LHCN-M2 (cell line): ENCODE data around the gene WDR7. TPM values are rescaled to one million over a fixed set of nuclear protein-coding genes. Genes with fewer than 3 reads are reported as not detected.
"Not testable (repeated sequence)": the region's sequence is repeated elsewhere in the genome, so short reads cannot be mapped to it uniquely, and the experiment has no call there.

ENCODE experiments used
- DNase-seq: peaks from one replicate; pipeline ENCODE4 v3.0.0-alpha.2; 2012; ENCODE audit warnings: low read depth
- total RNA-seq: library from RNA; depleted of rRNA; stranded (reverse); fragments of >200 nt; gene quantifications from 2 replicates; pipeline ENCODE4 v1.2.3, GENCODE V29; 2014

Gene WDR7
- total RNA-seq, 1 experiment from 2014 or later: 11.0 TPM

DNA sequence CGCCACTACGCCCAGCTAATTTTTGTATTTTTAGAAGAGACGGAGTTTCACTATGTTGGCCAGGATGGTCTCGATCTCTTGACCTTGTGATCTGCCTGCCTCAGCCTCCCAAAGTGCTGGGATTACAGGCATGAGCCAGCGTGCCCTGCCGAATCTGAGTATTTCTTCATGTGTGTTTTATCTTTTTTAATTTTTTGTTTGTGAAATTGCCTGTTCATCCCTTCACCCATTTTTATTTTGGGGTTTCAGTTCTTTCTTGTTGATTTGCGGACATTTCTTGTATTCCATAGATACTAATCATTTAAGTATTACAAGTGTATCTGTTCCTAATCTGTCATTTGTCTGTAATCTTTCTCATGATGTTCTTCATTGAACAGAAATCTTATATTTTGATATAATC, 3.1 kb downstream of the WDR7 start:
- DNase-seq: not testable (repeated sequence)

DNA sequence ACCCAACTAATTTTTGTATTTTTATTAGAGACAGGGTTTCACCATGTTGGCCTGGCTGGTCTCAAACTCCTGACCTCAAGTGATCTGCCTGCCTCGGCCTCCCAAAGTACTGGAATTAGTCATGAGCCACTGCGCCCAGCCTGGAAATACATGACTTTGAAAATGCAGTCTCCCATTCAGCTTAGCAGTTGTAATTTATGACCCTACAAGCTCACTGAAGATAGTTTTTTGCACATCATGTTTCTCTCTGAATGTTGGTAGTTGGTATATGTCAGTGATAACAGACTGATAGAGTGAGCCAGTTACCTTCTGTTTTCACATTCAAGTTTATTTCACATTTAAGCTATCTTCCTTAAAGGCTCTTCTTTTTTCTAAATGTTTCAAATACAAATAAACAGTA, 7.1 kb downstream of the WDR7 start:
- no peak for DNase-seq

DNA sequence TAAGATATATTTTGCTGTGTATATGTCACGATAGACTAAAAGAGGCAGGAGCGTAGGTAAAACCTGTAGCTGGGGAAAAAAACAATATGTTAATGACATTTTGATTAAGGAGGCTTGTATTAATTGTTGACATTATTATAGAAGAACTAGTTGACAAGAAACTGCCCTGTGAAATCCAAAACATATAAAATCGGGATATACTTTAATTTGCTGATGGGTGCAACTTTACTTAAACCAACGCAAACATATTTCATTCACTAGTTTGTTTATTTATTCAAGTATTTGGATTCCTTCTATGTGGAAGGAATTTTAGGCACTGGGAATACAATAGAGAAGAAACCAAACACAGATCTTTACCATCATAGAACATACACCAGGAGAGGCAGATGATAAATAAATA, 8.0 kb downstream of the WDR7 start:
- no peak for DNase-seq

DNA sequence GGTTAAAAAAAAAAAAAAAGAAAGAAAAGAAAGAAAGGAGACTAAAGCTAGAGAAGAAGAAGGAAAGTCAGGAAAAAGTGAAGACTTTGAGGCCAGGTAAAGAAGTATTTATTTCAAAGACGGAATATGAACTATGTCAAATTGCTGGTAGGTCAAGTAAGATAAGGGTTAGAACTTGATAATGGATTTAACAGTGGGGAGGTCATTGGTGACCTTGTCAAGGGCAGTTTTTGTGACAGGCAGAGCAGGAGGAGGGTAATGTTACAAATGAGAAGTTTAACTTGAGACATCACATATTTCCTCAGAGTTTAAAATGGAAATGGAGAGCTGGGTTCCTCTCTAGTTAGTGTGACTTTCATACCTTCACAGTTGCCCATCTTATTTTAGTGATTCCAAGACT, 9.5 kb downstream of the WDR7 start:
- no peak for DNase-seq

DNA sequence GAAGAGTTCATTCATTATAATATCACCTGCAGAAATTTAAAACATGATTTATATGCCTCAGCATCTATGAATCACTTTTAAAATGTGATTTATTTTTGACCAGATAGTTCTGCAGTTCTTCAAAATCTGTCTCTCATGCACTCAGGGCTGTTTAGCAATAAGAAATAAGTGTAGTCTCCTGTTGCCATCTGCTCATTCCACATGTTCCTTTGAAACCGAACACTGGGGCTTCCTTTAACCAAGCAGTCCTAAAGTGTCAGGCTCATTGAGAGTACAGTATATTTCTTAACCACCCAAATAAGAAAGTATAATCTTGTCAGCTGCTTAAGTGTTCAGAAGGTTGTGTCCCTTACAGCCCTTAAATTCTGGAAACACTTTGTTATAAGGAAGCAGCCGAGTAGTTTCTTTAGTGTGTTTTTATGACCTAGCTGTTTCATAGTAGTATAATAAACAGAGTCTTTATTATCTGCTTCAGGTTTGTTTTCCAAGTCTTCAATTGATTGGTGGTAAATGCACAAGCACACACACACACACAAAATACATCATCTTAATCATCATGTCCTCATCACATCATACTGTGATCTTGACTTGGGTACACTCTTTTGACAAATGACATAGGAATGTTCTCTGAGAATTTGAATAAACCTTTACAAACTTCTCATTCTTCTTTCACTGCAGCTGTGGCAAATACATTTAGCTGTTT, 10.4 kb downstream of the WDR7 start:
- DNase-seq: peak; percentile 40

DNA sequence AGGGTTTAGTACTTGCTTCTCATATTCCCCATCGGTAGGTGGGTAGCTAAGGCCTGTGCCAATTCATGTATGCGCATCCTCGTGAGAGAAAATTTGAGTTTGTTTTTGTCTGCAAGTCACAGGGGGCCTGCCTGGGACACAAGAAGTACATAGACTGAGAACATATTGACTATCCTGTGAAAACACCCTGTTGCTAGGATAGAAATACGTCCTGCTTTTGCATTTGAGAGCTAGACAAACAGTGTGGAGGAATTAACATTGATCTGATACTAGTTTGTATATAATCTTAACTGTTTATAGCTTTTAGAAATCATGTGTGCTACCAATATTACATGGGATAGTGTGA, 10.9 kb downstream of the WDR7 start:
- no peak for DNase-seq

DNA sequence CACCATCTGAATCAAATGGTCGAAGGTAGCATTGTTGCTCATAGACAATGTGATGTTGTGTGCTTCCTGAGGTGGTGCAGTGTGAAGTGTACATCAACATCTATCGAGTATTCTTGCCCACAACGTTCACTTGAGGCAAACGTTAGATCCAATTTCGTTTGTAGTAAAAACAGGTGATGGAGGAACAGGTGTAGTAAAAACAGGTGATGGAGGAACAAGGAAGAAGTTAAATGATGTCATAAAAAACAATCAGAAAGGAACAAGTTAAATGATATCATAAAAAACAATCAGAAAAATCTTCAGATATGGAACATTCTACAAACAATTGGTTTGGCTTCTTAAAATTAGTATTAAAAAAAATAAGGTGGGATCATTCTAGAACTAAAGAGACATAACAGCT, 11.3 kb downstream of the WDR7 start:
- DNase-seq: no peak

DNA sequence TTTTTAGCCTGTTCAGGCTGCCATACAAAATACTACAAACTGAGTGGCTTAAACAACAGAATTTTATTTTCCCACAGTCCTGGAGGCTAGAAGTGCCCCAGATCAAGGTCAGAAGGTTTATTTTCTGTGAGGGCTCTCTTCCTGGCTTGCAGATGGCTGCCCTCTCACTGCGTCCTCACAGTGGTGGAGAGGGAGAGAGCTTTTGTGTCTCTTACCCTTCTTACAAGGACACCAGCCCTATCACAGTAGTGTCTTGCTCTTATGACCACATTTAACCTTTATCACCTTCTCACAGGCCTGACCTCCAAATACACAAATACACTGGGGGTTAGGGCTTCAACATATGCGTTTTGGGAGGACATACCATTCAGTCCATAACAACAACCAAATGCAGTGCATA, 11.7 kb downstream of the WDR7 start:
- no peak for DNase-seq

DNA sequence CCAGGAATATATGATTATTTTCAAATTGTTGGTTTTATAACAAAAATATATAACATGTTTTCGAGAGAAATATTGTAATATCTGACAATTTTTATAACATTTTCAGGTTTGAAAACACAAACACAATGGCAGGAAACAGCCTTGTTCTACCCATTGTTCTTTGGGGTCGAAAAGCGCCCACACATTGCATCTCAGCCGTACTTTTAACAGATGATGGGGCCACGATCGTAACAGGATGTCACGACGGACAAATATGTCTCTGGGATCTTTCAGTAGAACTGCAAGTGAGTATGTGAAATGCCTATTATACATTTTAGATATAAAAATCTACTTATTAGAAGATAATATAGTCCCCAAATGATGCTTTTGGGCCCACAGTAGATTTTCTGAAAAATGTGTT, 21.2 kb downstream of the WDR7 start:
- no peak for DNase-seq

DNA sequence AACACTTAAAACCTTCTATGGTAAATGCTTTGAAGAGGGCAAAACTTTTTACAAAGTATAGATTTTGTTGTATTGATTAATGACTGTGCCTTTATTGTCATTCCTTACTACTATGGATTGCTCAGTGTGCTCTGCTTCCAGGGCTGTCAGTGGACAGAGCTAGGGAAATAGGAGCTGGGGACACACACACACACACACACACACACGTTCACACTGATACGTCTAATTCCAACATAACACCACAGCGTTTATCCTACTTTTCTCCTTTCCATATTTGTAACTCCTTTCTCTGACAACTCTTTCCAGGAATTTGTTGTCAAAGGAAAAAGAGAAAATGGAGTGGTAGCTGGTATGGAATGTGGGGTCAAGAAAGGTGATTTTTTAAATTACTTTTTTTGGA, 21.8 kb downstream of the WDR7 start:
- DNase-seq: no peak

DNA sequence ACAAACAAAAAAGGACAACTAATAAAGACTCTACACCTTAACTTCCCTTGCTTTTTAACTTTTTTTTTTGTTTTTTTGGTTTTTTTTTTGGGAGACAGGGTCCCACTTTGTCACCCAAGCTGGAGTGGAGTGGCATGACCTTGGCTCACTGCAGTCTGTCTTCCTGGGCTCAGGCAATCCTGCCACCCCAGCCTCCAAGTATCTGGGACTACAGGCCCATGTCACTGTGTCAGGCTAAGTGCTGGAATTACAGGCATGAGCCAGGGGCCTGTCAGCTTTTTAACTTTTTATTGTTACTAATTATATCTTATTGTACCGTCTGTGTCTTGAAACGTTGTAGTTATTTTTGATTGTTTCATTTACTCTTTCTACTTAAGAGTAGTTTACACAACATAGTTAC, 25.5 kb downstream of the WDR7 start:
- DNase-seq: no peak

DNA sequence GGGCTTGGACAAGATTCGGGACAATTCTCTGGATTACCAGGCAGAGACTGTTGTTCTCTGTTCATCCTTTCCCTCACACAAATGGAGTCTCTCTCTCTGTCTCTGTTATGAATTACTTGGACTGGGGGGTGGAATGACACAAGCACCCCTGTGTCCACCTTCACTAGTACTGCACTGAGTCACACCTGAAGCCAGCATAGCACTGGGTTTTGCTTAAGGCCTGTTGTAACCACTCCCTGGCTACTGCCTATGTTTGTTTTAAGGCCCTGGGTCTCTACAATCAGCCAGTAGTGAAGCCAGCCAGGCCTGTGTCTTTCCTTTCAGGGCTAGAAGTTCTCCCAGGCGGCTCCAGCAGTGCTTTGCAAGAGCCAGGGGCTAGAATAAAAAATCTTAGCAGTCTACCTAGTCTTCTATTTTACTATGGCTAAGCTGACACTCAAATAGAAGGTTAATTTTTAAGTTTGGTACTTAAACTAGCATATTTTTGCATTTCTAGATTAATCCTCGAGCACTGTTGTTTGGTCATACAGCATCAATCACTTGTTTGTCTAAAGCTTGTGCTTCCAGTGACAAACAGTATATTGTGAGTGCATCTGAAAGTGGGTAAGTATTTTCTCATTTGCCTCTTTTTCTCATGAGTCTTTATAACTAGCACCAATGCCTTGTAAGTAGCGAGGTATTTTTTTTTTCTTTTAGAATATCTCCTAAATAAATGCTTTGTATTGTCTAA, 27.8 kb downstream of the WDR7 start:
- DNase-seq: no peak

DNA sequence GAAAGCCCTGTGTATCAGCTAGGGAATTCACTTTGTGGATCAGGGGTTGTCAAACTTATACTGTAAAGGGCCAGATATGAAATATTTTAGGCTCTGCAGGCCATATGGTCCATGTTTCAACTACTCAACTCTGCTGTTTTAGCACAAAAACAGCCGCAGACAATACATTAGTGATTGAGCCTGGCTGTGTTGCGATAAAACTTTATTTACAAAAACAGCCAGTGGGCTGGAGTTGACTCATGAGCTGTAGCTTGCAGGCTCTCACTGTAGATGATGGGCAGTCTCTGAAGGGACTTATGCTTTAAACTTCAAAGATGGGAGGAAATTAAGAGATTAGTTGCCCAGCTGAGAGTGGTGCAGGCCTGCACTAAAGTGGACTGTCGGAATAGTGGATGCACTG, 33.1 kb downstream of the WDR7 start:
- DNase-seq: no peak

DNA sequence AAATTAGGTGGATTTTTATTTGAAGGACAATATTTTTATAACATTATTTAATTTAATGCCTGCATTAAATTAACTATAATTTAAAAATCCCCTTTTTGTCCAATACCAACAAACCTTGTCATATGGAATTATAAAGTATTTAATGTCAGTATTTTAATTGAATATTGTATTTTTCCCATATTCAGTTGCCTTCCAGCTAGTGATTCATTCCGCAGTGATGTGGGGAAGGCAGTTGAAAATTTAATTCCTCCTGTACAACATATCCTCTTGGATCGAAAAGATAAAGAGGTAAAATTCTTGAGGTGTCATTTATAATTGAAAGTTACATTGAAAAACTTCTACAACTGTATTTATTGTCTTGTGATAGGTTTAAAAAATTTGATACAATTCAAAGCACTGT, 40.4 kb downstream of the WDR7 start:
- DNase-seq: no peak

DNA sequence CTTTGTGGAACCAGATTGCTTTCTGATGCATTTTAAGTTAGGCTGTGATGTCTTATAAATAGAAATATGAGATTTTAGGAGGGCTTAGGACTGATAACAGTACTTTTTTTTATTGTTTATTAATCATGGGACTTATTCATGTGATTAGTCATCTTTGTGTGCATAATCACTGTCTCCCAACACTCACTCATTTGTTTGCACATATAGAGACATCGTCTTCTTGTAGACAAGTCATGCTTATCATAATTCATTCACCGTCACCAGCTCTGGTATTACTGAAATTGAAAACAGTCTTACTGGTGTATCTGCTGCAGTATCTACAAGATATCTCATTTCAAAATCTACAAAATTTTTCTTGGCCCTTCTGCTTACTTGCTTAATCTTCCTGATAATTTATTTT, 45.8 kb downstream of the WDR7 start:
- no peak for DNase-seq

DNA sequence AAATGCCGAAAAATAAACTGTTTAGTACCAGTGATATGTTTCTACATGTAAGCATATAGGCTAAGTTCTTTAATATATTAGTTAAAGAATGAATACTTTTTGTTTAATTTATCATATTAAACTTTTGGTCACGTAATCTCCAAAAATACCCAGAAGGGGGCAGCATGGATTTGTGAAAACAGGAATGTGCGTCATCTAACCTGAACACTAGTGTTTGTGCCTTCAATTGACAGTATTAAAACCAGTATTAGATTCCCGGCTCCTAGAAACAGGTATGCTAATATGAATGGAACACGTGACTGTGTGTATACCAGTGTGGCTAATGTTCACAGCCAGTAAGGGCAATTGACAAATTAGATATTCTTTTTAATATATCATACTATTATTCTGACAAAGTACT, 51.8 kb downstream of the WDR7 start:
- peak; percentile 39 for DNase-seq

DNA sequence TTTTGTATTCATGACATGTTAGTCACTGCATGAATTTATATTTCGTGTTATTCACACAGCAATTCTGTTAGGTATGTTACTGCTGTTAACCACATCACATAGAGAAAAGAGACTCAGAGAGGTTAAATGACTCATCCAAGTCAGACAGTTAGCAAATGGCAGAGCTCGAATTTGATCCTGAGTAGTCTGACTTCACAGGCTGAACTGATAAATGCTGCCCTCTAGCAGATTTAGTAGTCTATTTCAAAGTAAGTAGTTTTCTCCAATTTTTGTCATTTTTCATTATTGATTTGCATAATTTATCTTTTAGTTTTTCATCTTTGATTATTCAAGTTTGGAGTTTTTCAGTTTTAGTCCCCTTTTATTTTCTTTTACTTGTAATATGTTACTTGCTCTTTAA, 58.3 kb downstream of the WDR7 start:
- peak; percentile 89 for DNase-seq

DNA sequence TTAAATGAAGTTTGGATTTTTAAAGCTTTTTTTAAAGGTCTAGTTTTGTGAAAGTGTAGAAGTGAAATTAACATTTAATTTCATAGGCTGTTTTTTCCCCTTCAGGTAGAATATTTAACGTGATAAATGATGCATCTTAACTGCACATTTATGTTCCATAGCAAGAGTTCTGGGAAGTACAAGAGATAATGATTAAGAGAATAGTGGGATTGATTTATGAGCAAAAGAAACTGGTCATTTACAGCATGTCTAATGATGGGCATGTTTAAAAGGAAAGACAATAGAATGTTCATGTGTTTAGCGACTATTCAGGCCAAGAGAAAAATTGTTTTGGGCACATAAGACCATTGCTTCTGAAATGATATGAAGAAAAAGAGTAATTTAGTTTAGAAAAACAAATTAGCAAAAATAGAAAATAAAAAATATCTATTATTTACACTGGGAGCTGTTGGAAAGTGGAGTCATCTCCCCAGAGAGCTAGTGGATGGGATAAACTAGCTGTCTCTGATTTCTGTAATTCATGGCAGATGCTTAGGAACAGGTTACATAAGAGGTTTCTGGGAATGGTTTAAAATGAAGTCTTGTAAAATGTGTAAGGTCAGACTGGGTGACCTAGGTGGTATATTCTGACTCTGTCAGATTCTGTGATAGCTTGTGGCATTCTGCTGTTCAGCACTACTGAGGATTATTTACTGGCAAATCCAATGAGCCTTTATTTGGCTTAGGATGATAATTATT, 60.7 kb downstream of the WDR7 start:
- peak; percentile 65 for DNase-seq

DNA sequence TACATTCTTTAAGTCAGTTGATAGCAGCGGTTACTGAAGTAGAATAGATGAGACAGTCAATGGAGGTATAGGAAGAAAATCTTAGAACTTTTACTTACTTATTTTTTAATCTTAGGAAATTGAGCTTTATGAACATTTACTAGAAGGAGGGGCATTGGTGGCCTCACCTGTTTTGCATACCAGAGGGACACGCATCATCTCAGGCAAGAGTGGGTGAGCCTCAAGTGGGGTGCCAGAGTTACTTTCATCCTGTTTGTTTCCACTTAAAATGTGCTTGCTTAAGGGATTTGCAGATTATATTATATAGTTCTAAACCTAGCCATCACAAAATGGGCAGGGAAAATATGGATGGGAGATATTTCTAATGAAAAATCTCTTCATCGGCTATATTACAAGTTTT, 61.6 kb downstream of the WDR7 start:
- DNase-seq: no peak

DNA sequence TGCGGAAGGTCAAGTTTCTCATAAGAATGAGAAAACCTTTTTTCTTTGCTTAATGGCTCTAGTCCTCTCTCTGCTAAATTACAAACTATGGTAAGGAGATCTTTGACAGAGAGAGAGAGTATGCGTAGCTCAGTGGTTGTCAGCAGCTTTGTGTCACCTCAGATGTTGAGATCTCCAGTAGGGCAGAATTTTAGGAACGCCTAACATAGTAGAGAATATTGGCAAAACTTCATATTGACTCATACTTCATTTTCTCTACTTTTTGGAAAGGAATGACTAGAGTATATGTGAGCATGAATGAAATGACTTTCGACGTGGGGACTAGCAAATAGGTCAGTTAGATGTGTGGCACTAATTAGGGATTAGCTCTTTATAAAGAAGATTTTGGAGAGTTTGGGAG, 64.0 kb downstream of the WDR7 start:
- DNase-seq: no peak

DNA sequence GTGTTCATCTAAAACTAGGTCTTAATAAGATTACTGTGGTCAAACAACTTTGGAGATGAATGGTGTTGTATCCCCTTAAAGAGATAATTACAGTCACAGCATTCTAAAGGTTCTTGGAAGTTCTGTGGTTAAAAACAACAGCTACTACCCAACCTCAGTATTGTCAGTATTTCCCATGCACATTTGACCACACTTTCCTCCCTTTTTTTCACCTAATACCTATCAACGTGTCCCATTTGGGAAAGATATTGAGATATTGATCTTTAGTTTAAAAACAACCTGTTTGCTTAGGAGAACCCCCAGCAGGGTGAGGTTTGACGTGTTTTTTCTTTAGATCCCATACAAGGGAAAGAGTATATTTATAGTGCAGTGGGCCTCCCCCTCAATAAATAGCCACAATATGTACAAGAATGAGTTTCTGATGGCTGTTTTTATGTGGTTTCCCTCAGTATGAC, 65.6 kb downstream of the WDR7 start:
- no peak for DNase-seq

DNA sequence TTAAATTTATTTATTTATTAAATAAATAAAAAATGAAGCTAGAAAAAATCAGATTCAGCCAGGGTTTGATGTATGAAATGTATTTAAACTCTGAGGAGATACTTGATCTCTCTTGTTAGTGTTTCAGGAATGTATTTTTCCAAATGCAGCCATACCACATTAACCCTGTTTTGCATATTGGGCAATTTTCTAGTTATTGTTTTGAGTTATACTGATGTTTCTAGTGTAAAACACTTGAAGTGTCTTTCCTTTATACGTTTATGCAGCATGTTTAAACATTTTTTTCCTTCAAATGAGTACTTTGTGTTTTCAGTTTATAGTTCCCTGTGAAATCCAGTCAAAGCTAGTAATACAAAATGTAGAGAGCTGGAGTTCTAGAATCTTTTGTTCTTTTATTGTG, 69.9 kb downstream of the WDR7 start:
- no peak for DNase-seq

DNA sequence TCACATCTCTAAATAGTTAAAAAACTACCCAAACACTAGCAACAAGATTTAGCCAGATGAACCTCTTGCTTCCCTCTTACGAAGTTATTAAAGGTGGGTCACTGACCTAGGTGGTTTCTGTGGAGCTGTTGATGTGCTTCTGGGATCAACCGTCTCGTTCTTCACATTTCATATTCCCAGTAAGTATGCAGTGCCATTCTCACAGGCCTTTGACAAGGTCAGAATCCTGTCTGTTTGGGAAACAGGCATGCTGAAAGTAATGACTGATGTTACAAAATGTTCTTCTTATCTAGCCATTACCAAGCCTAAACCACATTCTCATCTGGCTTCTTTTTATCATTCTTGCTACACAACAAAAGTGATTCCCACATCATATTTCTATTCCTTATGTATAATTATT, 70.3 kb downstream of the WDR7 start:
- no peak for DNase-seq
